Measurements from ENCODE around the gene YTHDF1. TPM values are rescaled to one million over a fixed set of nuclear protein-coding genes. Genes with fewer than 3 reads are reported as not detected.
"Not testable (repeated sequence)": the region's sequence is repeated elsewhere in the genome, so short reads cannot be mapped to it uniquely, and the experiment has no call there.

The YTHDF1 gene
- total RNA-seq, 1 donor from 2014 or later: 44.9 TPM

DNA sequence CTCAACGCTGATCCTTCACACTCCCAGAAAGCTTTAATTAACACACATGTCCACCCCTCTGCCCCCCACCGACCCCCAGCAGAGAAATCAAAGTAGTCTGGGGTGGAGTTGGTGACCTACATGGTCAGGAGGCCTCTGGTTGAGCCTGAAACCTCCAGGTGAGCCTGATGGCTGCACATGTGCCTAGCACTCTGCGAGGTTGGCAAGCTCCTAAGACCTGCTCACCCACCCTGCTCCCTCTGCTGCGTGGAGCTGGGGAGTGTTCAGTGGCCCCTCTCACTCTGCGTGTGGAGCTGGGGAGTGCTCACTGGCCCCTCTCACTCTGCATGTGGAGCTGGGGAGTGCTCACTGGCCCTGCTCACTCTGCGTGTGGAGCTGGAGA is 7.9 kb upstream of the YTHDF1 start:
- Mint-ChIP-seq H3K36me3 (ENCODE audit: unreplicated experiment) (no peaks in the 10 kb centered on the region), H3K9me3 (ENCODE audit: unreplicated experiment) (no peaks in the 10 kb centered on the region), H3K4me1 (ENCODE audit: unreplicated experiment) (peaks cover 22% of the 10 kb centered on the region), H3K27ac (ENCODE audit: unreplicated experiment) (no peak overlapping the region), H3K27me3 (ENCODE audit: unreplicated experiment) (peaks cover 9% of the 10 kb centered on the region), H3K4me3 (ENCODE audit: unreplicated experiment) (no peak overlapping the region)
- TF ChIP-seq, protein P1, sequence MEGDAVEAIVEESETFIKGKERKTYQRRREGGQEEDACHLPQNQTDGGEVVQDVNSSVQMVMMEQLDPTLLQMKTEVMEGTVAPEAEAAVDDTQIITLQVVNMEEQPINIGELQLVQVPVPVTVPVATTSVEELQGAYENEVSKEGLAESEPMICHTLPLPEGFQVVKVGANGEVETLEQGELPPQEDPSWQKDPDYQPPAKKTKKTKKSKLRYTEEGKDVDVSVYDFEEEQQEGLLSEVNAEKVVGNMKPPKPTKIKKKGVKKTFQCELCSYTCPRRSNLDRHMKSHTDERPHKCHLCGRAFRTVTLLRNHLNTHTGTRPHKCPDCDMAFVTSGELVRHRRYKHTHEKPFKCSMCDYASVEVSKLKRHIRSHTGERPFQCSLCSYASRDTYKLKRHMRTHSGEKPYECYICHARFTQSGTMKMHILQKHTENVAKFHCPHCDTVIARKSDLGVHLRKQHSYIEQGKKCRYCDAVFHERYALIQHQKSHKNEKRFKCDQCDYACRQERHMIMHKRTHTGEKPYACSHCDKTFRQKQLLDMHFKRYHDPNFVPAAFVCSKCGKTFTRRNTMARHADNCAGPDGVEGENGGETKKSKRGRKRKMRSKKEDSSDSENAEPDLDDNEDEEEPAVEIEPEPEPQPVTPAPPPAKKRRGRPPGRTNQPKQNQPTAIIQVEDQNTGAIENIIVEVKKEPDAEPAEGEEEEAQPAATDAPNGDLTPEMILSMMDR (IDR thresholded peaks at IDR 0.05): no peak
- no peak for DNase-seq (ENCODE audit: extremely low spot score, unreplicated experiment)

- H3K4me3 Mint-ChIP-seq (ENCODE audit: unreplicated experiment): no peak overlapping the region
- TF ChIP-seq, protein P1 (IDR thresholded peaks at IDR 0.05): peak; percentile 86
- H3K9me3 Mint-ChIP-seq (ENCODE audit: unreplicated experiment): no peaks in the 10 kb centered on the region
- peaks cover 9% of the 10 kb centered on the region for H3K27me3 Mint-ChIP-seq (ENCODE audit: unreplicated experiment)
- H3K27ac Mint-ChIP-seq (ENCODE audit: unreplicated experiment): no peak overlapping the region
- DNase-seq (ENCODE audit: extremely low spot score, unreplicated experiment): no peak
- peaks cover 22% of the 10 kb centered on the region for H3K4me1 Mint-ChIP-seq (ENCODE audit: unreplicated experiment)
- H3K36me3 Mint-ChIP-seq (ENCODE audit: unreplicated experiment): no peaks in the 10 kb centered on the region
Observed at GRCh38 chr20:63223121-63223825, 7.3 kb upstream of the YTHDF1 start.

- peaks cover 9% of the 10 kb centered on the region for H3K27me3 Mint-ChIP-seq (ENCODE audit: unreplicated experiment)
- no peak for DNase-seq (ENCODE audit: extremely low spot score, unreplicated experiment)
- H3K36me3 Mint-ChIP-seq (ENCODE audit: unreplicated experiment): no peaks in the 10 kb centered on the region
- H3K27ac Mint-ChIP-seq (ENCODE audit: unreplicated experiment): no peak overlapping the region
- peaks cover 22% of the 10 kb centered on the region for H3K4me1 Mint-ChIP-seq (ENCODE audit: unreplicated experiment)
- H3K4me3 Mint-ChIP-seq (ENCODE audit: unreplicated experiment): no peak overlapping the region
- H3K9me3 Mint-ChIP-seq (ENCODE audit: unreplicated experiment): no peaks in the 10 kb centered on the region
- TF ChIP-seq, protein P1 (IDR thresholded peaks at IDR 0.05): no peak
Observed at GRCh38 chr20:63222541-63222940, 6.6 kb upstream of the YTHDF1 start.

DNA sequence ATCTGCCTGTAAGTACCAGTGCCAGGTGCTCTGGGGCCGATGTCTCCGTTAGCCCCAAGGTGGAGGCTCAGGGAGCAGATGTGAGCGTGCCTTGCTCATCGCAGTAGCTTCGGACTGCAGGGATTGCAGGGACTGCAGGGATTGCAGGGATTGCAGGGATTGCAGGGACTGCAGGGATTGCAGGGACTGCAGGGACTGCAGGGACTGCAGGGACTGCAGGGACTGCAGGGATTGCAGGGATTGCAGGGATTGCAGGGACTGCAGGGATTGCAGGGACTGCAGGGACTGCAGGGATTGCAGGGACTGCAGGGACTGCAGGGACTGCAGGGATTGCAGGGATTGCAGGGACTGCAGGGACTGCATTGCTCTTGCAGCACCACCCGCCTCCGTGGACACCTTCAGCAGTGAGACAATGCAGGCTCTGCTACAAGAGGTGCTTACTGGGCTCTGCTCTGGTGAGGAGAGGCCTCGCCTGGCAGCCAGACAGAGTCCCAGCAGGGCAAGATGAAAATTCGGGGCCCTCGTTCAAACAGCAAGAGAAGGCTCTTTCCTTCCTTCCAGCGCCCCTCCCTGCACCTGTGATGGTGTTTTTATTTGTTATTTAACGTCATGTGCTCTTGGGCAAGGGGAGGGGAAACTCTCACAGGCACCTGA is 5.6 kb upstream of the YTHDF1 start:
- not testable (repeated sequence) for H3K27me3 Mint-ChIP-seq (ENCODE audit: unreplicated experiment); H3K4me3 Mint-ChIP-seq (ENCODE audit: unreplicated experiment); H3K9me3 Mint-ChIP-seq (ENCODE audit: unreplicated experiment); H3K27ac Mint-ChIP-seq (ENCODE audit: unreplicated experiment); H3K36me3 Mint-ChIP-seq (ENCODE audit: unreplicated experiment); DNase-seq (ENCODE audit: extremely low spot score, unreplicated experiment)
- peaks cover 29% of the 10 kb centered on the region for H3K4me1 Mint-ChIP-seq (ENCODE audit: unreplicated experiment)

GRCh38 chr20:63220696-63221399 is 4.9 kb upstream of the YTHDF1 start:
- H3K4me1 Mint-ChIP-seq (ENCODE audit: unreplicated experiment): peaks cover 29% of the 10 kb centered on the region
- no peak for DNase-seq (ENCODE audit: extremely low spot score, unreplicated experiment)
- H3K27me3 Mint-ChIP-seq (ENCODE audit: unreplicated experiment): peaks cover 9% of the 10 kb centered on the region
- H3K9me3 Mint-ChIP-seq (ENCODE audit: unreplicated experiment): no peaks in the 10 kb centered on the region
- no peaks in the 10 kb centered on the region for H3K36me3 Mint-ChIP-seq (ENCODE audit: unreplicated experiment)
- H3K27ac Mint-ChIP-seq (ENCODE audit: unreplicated experiment): no peak overlapping the region
- H3K4me3 Mint-ChIP-seq (ENCODE audit: unreplicated experiment): no peak overlapping the region
- TF ChIP-seq, protein P1 (IDR thresholded peaks at IDR 0.05): no peak

Data from osteocyte (in vitro differentiated cells).